Loucy (cell line): ENCODE measurements around the gene FLACC1.

Experiments used
- H2AFZ ChIP-seq: fragments of 200-600 bp; sonication (generic); 2 replicates; pipeline ENCODE4 v1.6.0; 2016; ENCODE audit warnings: antibody characterized with exemption, mild to moderate bottlenecking, low read length, moderate library complexity
- H3F3A ChIP-seq: fragments of 200-600 bp; 2 replicates; pipeline ENCODE4 v1.6.0; 2016; ENCODE audit warnings: antibody characterized with exemption, low read depth, mild to moderate bottlenecking
- H3K27me3 ChIP-seq: fragments of 200-600 bp; sonication (generic); 2 replicates; pipeline ENCODE4 v1.6.1; 2014; ENCODE audit warnings: low read length, mild to moderate bottlenecking; ENCODE audit not compliant: insufficient read depth, poor library complexity, severe bottlenecking
- H3K36me3 ChIP-seq: fragments of 200-600 bp; sonication (generic); 2 replicates; pipeline ENCODE4 v1.6.1; 2016; ENCODE audit warnings: low read length; ENCODE audit not compliant: insufficient read depth
- H3K4me1 ChIP-seq: fragments of 200-600 bp; sonication (generic); 2 replicates; pipeline ENCODE4 v1.5.1; 2014; ENCODE audit warnings: low read length, mild to moderate bottlenecking; ENCODE audit not compliant: insufficient read depth, poor library complexity, severe bottlenecking
- H3K4me2 ChIP-seq: fragments of 200-600 bp; sonication (generic); 2 replicates; pipeline ENCODE4 v1.6.0; 2014; ENCODE audit warnings: antibody characterized with exemption, low read length, low read depth, mild to moderate bottlenecking; ENCODE audit not compliant: poor library complexity, severe bottlenecking
- H3K4me3 ChIP-seq: fragments of 200-600 bp; sonication (generic); 2 replicates; pipeline ENCODE4 v1.5.1; 2014; ENCODE audit warnings: low read length, mild to moderate bottlenecking, mixed read lengths; ENCODE audit not compliant: poor library complexity, severe bottlenecking
- H3K79me2 ChIP-seq: fragments of 200-600 bp; sonication (generic); 2 replicates; pipeline ENCODE4 v1.6.1; 2014; ENCODE audit warnings: low read length; ENCODE audit not compliant: insufficient read depth
- H3K9ac ChIP-seq: fragments of 200-600 bp; sonication (generic); 2 replicates; pipeline ENCODE4 v1.6.0; 2014; ENCODE audit warnings: mild to moderate bottlenecking, low read depth, low read length, moderate library complexity; ENCODE audit not compliant: poor library complexity, severe bottlenecking
- H3K9me2 ChIP-seq: fragments of 200-600 bp; sonication (generic); replicated peaks from 2 replicates; pipeline ENCODE4 v1.6.1; 2016; ENCODE audit warnings: low read depth, low read length, mixed read lengths
- H3K9me3 ChIP-seq: fragments of 200-600 bp; sonication (generic); 2 replicates; pipeline ENCODE4 v1.6.1; 2014; ENCODE audit warnings: mild to moderate bottlenecking, antibody characterized with exemption, low read length, low read depth; ENCODE audit not compliant: insufficient read depth
- H4K20me1 ChIP-seq: fragments of 200-600 bp; sonication (generic); 2 replicates; pipeline ENCODE4 v1.6.0; 2014; ENCODE audit warnings: antibody characterized with exemption, low read length, mild to moderate bottlenecking; ENCODE audit not compliant: insufficient read depth, poor library complexity, severe bottlenecking
- EZH2phosphoT487 ChIP-seq: fragments of 200-600 bp; IDR thresholded peaks from 2 replicates; pipeline ENCODE4 v1.6.1; 2018; ENCODE audit warnings: antibody characterized with exemption, mild to moderate bottlenecking, moderate library complexity, borderline replicate concordance
- TF ChIP-seq, protein P1 (sequence below): fragments of 200-600 bp; sonication (generic); conservative IDR thresholded peaks from 2 replicates; pipeline ENCODE4 v1.5.1; 2014; ENCODE audit warnings: mild to moderate bottlenecking, antibody characterized with exemption, low read length

FLACC1 gene

DNA sequence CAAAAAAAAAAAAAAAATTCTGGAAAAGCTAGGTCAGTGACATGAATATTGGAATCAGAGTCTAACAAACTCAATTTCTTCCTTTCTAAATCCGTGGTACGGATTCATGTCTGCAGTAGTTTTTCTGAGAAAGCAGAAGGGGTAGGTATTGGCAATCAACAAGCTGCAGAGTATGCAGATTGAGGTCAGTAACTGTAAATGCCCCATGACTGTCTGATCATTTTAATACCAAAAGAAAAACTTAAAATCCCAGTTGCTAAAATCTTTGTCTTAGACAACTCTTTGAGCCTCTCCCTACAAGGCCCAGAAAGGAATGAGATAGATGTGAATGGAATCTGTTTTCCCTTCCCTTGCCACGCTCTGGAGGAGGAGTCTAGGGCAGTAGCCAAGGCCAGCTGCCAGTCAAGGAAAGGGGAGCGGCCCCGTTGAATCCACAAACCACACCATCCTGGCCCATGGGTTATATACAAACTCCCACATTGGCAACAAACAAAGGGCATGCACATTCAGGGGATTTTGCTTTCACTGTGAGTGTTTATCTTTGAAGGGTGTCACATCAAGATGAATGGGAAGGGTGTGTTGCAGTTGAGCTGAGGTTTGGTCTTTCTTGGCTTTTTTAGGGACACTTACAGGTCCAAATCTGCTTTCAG lies 102.9 kb downstream of the FLACC1 start:
- no peaks in the 10 kb centered on the region for H3K9me2 ChIP-seq
- H3K27me3 ChIP-seq, result no peaks in the 10 kb centered on the region
- no peaks in the 10 kb centered on the region for H3K36me3 ChIP-seq
- no peak overlapping the region for H3K4me2 ChIP-seq
- no peak overlapping the region for H2AFZ ChIP-seq
- H3K79me2 ChIP-seq, result peaks cover 47% of the 10 kb centered on the region
- no peaks in the 10 kb centered on the region; the same call in 1 of the 2 replicates for H3K9me3 ChIP-seq
- H3F3A ChIP-seq, result peaks cover 17% of the 10 kb centered on the region
- TF ChIP-seq EZH2phosphoT487, result no peak
- TF ChIP-seq, protein P1, sequence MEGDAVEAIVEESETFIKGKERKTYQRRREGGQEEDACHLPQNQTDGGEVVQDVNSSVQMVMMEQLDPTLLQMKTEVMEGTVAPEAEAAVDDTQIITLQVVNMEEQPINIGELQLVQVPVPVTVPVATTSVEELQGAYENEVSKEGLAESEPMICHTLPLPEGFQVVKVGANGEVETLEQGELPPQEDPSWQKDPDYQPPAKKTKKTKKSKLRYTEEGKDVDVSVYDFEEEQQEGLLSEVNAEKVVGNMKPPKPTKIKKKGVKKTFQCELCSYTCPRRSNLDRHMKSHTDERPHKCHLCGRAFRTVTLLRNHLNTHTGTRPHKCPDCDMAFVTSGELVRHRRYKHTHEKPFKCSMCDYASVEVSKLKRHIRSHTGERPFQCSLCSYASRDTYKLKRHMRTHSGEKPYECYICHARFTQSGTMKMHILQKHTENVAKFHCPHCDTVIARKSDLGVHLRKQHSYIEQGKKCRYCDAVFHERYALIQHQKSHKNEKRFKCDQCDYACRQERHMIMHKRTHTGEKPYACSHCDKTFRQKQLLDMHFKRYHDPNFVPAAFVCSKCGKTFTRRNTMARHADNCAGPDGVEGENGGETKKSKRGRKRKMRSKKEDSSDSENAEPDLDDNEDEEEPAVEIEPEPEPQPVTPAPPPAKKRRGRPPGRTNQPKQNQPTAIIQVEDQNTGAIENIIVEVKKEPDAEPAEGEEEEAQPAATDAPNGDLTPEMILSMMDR, result no peak
- peaks cover 52% of the 10 kb centered on the region for H3K4me1 ChIP-seq
- H3K4me3 ChIP-seq, result no peak overlapping the region
- no peak overlapping the region for H3K9ac ChIP-seq
- no peaks in the 10 kb centered on the region for H4K20me1 ChIP-seq

DNA sequence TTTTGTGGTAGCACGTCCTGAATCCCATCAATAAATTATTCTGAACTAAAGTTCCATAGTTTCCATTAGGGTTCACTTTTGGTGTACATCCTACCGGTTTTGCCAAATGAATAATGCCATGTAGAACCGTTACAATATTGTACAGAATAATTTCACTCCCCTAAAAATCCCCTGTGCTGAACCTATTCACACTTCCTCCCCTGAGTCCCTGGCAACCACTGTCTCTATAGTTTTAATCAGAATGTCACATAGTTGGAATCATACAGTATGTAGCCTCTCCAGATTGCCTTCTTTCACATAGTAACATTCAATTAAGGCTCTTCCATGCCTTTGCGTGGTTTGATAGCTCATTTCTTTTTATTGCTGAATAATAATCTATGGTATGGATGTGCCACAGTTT lies 106.4 kb downstream of the FLACC1 start:
- H3K9me2 ChIP-seq, result no peaks in the 10 kb centered on the region
- no peaks in the 10 kb centered on the region for H4K20me1 ChIP-seq
- H3K9me3 ChIP-seq, result no peaks in the 10 kb centered on the region; the same call in 1 of the 2 replicates
- peaks cover 35% of the 10 kb centered on the region; the same call in 1 of the 2 replicates for H3K79me2 ChIP-seq
- TF ChIP-seq, protein P1, result no peak
- no peak for TF ChIP-seq EZH2phosphoT487
- no peak overlapping the region for H2AFZ ChIP-seq
- no peak overlapping the region for H3K4me3 ChIP-seq
- H3K36me3 ChIP-seq, result no peaks in the 10 kb centered on the region
- no peak overlapping the region for H3K9ac ChIP-seq
- H3K27me3 ChIP-seq, result no peaks in the 10 kb centered on the region
- no peak overlapping the region for H3K4me2 ChIP-seq
- H3K4me1 ChIP-seq, result peaks cover 29% of the 10 kb centered on the region
- H3F3A ChIP-seq, result no peaks in the 10 kb centered on the region

DNA sequence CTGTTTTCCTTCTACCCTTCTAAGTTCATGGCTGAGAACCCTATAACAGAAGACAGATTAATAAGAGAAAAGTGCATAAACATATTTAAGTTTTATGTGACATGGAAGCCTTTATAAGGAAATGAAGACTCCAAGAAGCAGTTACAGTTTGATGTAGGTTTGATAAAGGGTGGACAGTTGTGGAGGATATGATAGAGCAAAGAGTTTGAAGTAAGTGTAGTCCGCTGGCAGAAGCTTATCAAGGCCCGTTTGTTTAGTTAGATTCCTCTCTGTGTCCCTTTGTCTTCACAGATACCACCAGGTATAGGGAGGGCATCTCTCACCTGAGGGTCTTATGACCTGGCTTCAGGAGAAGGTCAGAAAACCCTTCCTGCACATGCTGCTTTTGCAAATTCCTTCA lies 107.3 kb downstream of the FLACC1 start:
- Histone ChIP-seq H2AFZ (no peak overlapping the region), H3K27me3 (no peaks in the 10 kb centered on the region), H3K4me2 (no peak overlapping the region), H3F3A (no peaks in the 10 kb centered on the region), H3K36me3 (no peaks in the 10 kb centered on the region), H3K9ac (no peak overlapping the region), H3K9me3 (no peaks in the 10 kb centered on the region; the same call in 1 of the 2 replicates), H3K9me2 (no peaks in the 10 kb centered on the region), H3K4me1 (peaks cover 28% of the 10 kb centered on the region), H4K20me1 (no peaks in the 10 kb centered on the region), H3K4me3 (no peak overlapping the region), H3K79me2 (peaks cover 32% of the 10 kb centered on the region; the same call in 1 of the 2 replicates)
- TF ChIP-seq EZH2phosphoT487, result no peak
- TF ChIP-seq, protein P1, result no peak
